Immature natural killer cell (primary cell): ENCODE measurements around the gene TOB2. TPM values are rescaled to one million over a fixed set of nuclear protein-coding genes. Genes with fewer than 3 reads are reported as not detected.

Experiments used
- DNase-seq, 3 donors: peaks; one replicate each; pipeline ENCODE4 v3.0.0; 2022; ENCODE audit warnings: mixed read lengths in 1 of 3
- H3K27ac Mint-ChIP-seq, 6 donors: one replicate each; pipeline ENCODE4 v1.8.0; 2020; ENCODE audit warnings: mixed read lengths in 6 of 6, mild to moderate bottlenecking in 5 of 6, inconsistent platforms in 4 of 6, moderate library complexity in 3 of 6
- H3K27me3 Mint-ChIP-seq, 3 donors: one replicate each; pipeline ENCODE4 v1.8.0; 2020 to 2021; ENCODE audit warnings: low read depth in 3 of 3, mild to moderate bottlenecking in 3 of 3, mixed read lengths in 3 of 3, moderate library complexity in 3 of 3, inconsistent platforms in 1 of 3
- H3K36me3 Mint-ChIP-seq, 3 donors: one replicate each; pipeline ENCODE4 v1.8.0; 2020; ENCODE audit warnings: mixed read lengths in 3 of 3, inconsistent platforms in 2 of 3, mild to moderate bottlenecking in 2 of 3
- H3K4me1 Mint-ChIP-seq, 2 donors: one replicate each; pipeline ENCODE4 v1.8.0; 2020; ENCODE audit warnings: inconsistent platforms in 2 of 2, mild to moderate bottlenecking in 2 of 2, mixed read lengths in 2 of 2, moderate library complexity in 1 of 2
- H3K4me3 Mint-ChIP-seq, 5 donors: one replicate each; pipeline ENCODE4 v1.8.0; 2020; ENCODE audit warnings: mild to moderate bottlenecking in 5 of 5, mixed read lengths in 5 of 5, inconsistent platforms in 3 of 5, moderate library complexity in 3 of 5
- H3K9me3 Mint-ChIP-seq, 6 donors: one replicate each; pipeline ENCODE4 v1.8.0; 2020; ENCODE audit warnings: mild to moderate bottlenecking in 6 of 6, mixed read lengths in 6 of 6, inconsistent platforms in 4 of 6, moderate library complexity in 3 of 6
- polyA plus RNA-seq, 3 donors: library from polyadenylated mRNA; unstranded; fragments of 300-500 nt; fragmentation: Illumina TruSeq; gene quantifications; one replicate each; pipeline ENCODE4 v1.2.3, GENCODE V29; 2021

Gene TOB2
- polyA plus RNA-seq, 3 donors from 2014 or later = 5.9 to 23.6 (median 8.6) TPM

- Mint-ChIP-seq H3K36me3 (peaks cover 0 to 16% (median 3%) of the 10 kb centered on the region in 3 donors), H3K27me3 (peaks cover 0 to 2% (median 1%) of the 10 kb centered on the region in 3 donors), H3K9me3 (no peaks in the 10 kb centered on the region), H3K27ac (peak overlapping the region in 3 of 6 donors; percentile 36 to 67 (median 40)), H3K4me1 (peaks cover 14 to 26% of the 10 kb centered on the region in 2 donors), H3K4me3 (no peak overlapping the region)
- DNase-seq = no peak
These were observed 14.9 kb downstream of the TOB2 start for GRCh38 chr22:41431656-41432055.

GRCh38 chr22:41429951-41430332 is 16.7 kb downstream of the TOB2 start:
- Mint-ChIP-seq H3K36me3 (peaks cover 0 to 21% (median 9%) of the 10 kb centered on the region in 3 donors), H3K4me1 (peaks cover 12 to 23% of the 10 kb centered on the region in 2 donors), H3K9me3 (no peaks in the 10 kb centered on the region), H3K27ac (peak overlapping the region in 1 of 6 donors; percentile 12), H3K4me3 (no peak overlapping the region), H3K27me3 (peaks cover 1 to 2% (median 2%) of the 10 kb centered on the region in 3 donors)
- no peak for DNase-seq

GRCh38 chr22:41429232-41429950 is 17.2 kb downstream of the TOB2 start:
- H3K36me3 Mint-ChIP-seq = peaks cover 0 to 21% (median 9%) of the 10 kb centered on the region in 3 donors
- no peak for DNase-seq
- H3K4me1 Mint-ChIP-seq = peaks cover 10 to 18% of the 10 kb centered on the region in 2 donors
- H3K27ac Mint-ChIP-seq = no peak overlapping the region
- no peak overlapping the region for H3K4me3 Mint-ChIP-seq
- no peaks in the 10 kb centered on the region for H3K9me3 Mint-ChIP-seq
- H3K27me3 Mint-ChIP-seq = peaks cover 1 to 2% (median 2%) of the 10 kb centered on the region in 3 donors

- Mint-ChIP-seq H3K4me3 (peak overlapping the region; percentile 21 to 55 (median 47)), H3K27me3 (peaks cover 0 to 2% (median 1%) of the 10 kb centered on the region in 3 donors), H3K36me3 (peaks cover 0 to 12% (median 9%) of the 10 kb centered on the region in 3 donors), H3K4me1 (peaks cover 12 to 18% of the 10 kb centered on the region in 2 donors), H3K27ac (peak overlapping the region; percentile 65 to 86 (median 76)), H3K9me3 (no peaks in the 10 kb centered on the region)
- DNase-seq = peak; percentile 16 to 31 (median 28)
These were observed 20.8 kb downstream of the TOB2 start for GRCh38 chr22:41425660-41426365.

- peaks cover 0 to 7% (median 0%) of the 10 kb centered on the region in 3 donors for H3K27me3 Mint-ChIP-seq
- H3K4me3 Mint-ChIP-seq = no peak overlapping the region
- H3K4me1 Mint-ChIP-seq = peaks cover 18 to 23% of the 10 kb centered on the region in 2 donors
- no peak overlapping the region for H3K27ac Mint-ChIP-seq
- H3K9me3 Mint-ChIP-seq = no peaks in the 10 kb centered on the region
- no peak for DNase-seq
- H3K36me3 Mint-ChIP-seq = no peaks in the 10 kb centered on the region
These were observed 27.9 kb downstream of the TOB2 start for GRCh38 chr22:41418717-41419116.

- Mint-ChIP-seq H3K9me3 (no peaks in the 10 kb centered on the region), H3K27me3 (peaks cover 3 to 13% (median 4%) of the 10 kb centered on the region in 3 donors), H3K27ac (peak overlapping the region in 1 of 6 donors; percentile 48), H3K4me3 (no peak overlapping the region), H3K36me3 (no peaks in the 10 kb centered on the region), H3K4me1 (peaks cover 18 to 27% of the 10 kb centered on the region in 2 donors)
- no peak for DNase-seq
These were observed 28.8 kb downstream of the TOB2 start for GRCh38 chr22:41417622-41418390.

- H3K4me3 Mint-ChIP-seq = peak overlapping the region; percentile 39 to 97 (median 96)
- no peak for DNase-seq
- H3K27ac Mint-ChIP-seq = peak overlapping the region in 5 of 6 donors; percentile 68 to 99 (median 98)
- H3K9me3 Mint-ChIP-seq = no peaks in the 10 kb centered on the region
- peaks cover 3 to 14% (median 4%) of the 10 kb centered on the region in 3 donors for H3K27me3 Mint-ChIP-seq
- H3K36me3 Mint-ChIP-seq = no peaks in the 10 kb centered on the region
- H3K4me1 Mint-ChIP-seq = peaks cover 24 to 34% of the 10 kb centered on the region in 2 donors
These were observed 31.0 kb downstream of the TOB2 start for GRCh38 chr22:41415554-41415953.

GRCh38 chr22:41411021-41411851 is 35.4 kb downstream of the TOB2 start:
- peaks cover 24 to 30% of the 10 kb centered on the region in 2 donors for H3K4me1 Mint-ChIP-seq

GRCh38 chr22:41410311-41410751 is 36.3 kb downstream of the TOB2 start:
- Mint-ChIP-seq H3K4me3 (peak overlapping the region in 1 of 5 donors; percentile 18), H3K27ac (peak overlapping the region in 5 of 6 donors; percentile 45 to 75 (median 67)), H3K36me3 (no peaks in the 10 kb centered on the region), H3K27me3 (peaks cover 3 to 15% (median 4%) of the 10 kb centered on the region in 3 donors), H3K4me1 (peaks cover 18 to 25% of the 10 kb centered on the region in 2 donors), H3K9me3 (no peaks in the 10 kb centered on the region)
- no peak for DNase-seq

More at GRCh38 chr22:41411021-41411851, 35.4 kb downstream of the TOB2 start:
- Mint-ChIP-seq H3K9me3 (no peaks in the 10 kb centered on the region), H3K4me3 (peak overlapping the region in 4 of 5 donors; percentile 13 to 49 (median 21)), H3K27me3 (peaks cover 3 to 16% (median 4%) of the 10 kb centered on the region in 3 donors), H3K27ac (peak overlapping the region; percentile 69 to 99 (median 86)), H3K36me3 (no peaks in the 10 kb centered on the region)
- no peak for DNase-seq

GRCh38 chr22:41408665-41409064 is 37.9 kb downstream of the TOB2 start:
- Mint-ChIP-seq H3K36me3 (no peaks in the 10 kb centered on the region), H3K27me3 (peaks cover 4 to 10% (median 5%) of the 10 kb centered on the region in 3 donors), H3K27ac (no peak overlapping the region), H3K4me3 (no peak overlapping the region), H3K9me3 (no peaks in the 10 kb centered on the region), H3K4me1 (peaks cover 8 to 16% of the 10 kb centered on the region in 2 donors)
- DNase-seq = no peak

GRCh38 chr22:41407433-41407832 is 39.2 kb downstream of the TOB2 start:
- no peaks in the 10 kb centered on the region for H3K36me3 Mint-ChIP-seq
- H3K4me3 Mint-ChIP-seq = no peak overlapping the region
- DNase-seq = no peak
- peaks cover 0 to 5% (median 2%) of the 10 kb centered on the region in 3 donors for H3K27me3 Mint-ChIP-seq
- no peaks in the 10 kb centered on the region for H3K9me3 Mint-ChIP-seq
- H3K27ac Mint-ChIP-seq = no peak overlapping the region
- H3K4me1 Mint-ChIP-seq = peaks cover 7 to 10% of the 10 kb centered on the region in 2 donors

GRCh38 chr22:41406410-41406809 is 40.2 kb downstream of the TOB2 start:
- Mint-ChIP-seq H3K36me3 (no peaks in the 10 kb centered on the region), H3K4me3 (no peak overlapping the region), H3K27me3 (peaks cover 0 to 3% (median 2%) of the 10 kb centered on the region in 3 donors), H3K4me1 (peaks cover 5% of the 10 kb centered on the region in 2 donors), H3K27ac (no peak overlapping the region), H3K9me3 (no peaks in the 10 kb centered on the region)
- DNase-seq = no peak
